Thyroid gland (tissue), 4 donors: ENCODE measurements around the gene RHO.

ENCODE experiments used
- POLR2A ChIP-seq, 2 donors: fragments of 450-650 bp; IDR thresholded peaks; one replicate each; pipeline ENCODE4 v1.6.1; 2017; ENCODE audit warnings: antibody characterized with exemption in 2 of 2, mild to moderate bottlenecking in 2 of 2, moderate library complexity in 1 of 2
- TF ChIP-seq, protein P1 (sequence below), 6 experiments: fragments of 200-600 bp in 3 of 6; fragments of 450-650 bp in 3 of 6; sonication (generic) in 3 of 6; IDR thresholded peaks; one replicate each; pipeline ENCODE4 v1.5.1; 2016 to 2019; ENCODE audit warnings: antibody characterized with exemption in 6 of 6, mild to moderate bottlenecking in 2 of 6, inconsistent platforms in 1 of 6, moderate library complexity in 1 of 6

- TF ChIP-seq, protein P1, sequence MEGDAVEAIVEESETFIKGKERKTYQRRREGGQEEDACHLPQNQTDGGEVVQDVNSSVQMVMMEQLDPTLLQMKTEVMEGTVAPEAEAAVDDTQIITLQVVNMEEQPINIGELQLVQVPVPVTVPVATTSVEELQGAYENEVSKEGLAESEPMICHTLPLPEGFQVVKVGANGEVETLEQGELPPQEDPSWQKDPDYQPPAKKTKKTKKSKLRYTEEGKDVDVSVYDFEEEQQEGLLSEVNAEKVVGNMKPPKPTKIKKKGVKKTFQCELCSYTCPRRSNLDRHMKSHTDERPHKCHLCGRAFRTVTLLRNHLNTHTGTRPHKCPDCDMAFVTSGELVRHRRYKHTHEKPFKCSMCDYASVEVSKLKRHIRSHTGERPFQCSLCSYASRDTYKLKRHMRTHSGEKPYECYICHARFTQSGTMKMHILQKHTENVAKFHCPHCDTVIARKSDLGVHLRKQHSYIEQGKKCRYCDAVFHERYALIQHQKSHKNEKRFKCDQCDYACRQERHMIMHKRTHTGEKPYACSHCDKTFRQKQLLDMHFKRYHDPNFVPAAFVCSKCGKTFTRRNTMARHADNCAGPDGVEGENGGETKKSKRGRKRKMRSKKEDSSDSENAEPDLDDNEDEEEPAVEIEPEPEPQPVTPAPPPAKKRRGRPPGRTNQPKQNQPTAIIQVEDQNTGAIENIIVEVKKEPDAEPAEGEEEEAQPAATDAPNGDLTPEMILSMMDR (IDR thresholded peaks at IDR 0.05): no peak
- no peak for TF ChIP-seq POLR2A (IDR thresholded peaks at IDR 0.05)
Observed at GRCh38 chr3:129529436-129530210, 1.2 kb downstream of the RHO start.
